Activated CD8-positive, alpha-beta memory T cell treated with anti-CD3 and anti-CD28 coated beads, Interleukin-2, amount 10 ng/mL, durations not matched to agents 7 days and 5 days (primary cell): ENCODE results near the gene C4orf50. TPM values are rescaled to one million over a fixed set of nuclear protein-coding genes. Genes with fewer than 3 reads are reported as not detected.

ENCODE experiments used
- ATAC-seq: fragments of 150-1000 bp; cut with Tn5 transposase; one replicate; pipeline ENCODE4 v1.10.0; 2021; ENCODE audit warnings: moderate library complexity
- CTCF ChIA-PET: fragments of 350-600 bp; sonication (Branson Sonifier 250); formaldehyde crosslinking; loops from one replicate; lab custom pipeline; 2021; ENCODE audit warnings: antibody characterized with exemption; lab: Charles Lee
- DNase-seq: peaks from one replicate; pipeline ENCODE4 v3.0.0-alpha.2; 2020
- H3K27ac Mint-ChIP-seq: one replicate; pipeline ENCODE4 v1.8.0; 2021; ENCODE audit warnings: mild to moderate bottlenecking, mixed read lengths
- H3K27me3 Mint-ChIP-seq: one replicate; pipeline ENCODE4 v1.8.0; 2021; ENCODE audit warnings: mixed read lengths
- H3K36me3 Mint-ChIP-seq: one replicate; pipeline ENCODE4 v1.8.0; 2021; ENCODE audit warnings: mild to moderate bottlenecking, mixed read lengths
- H3K4me1 Mint-ChIP-seq: one replicate; pipeline ENCODE4 v1.8.0; 2021; ENCODE audit warnings: mixed read lengths
- H3K4me3 Mint-ChIP-seq: one replicate; pipeline ENCODE4 v1.8.0; 2021; ENCODE audit warnings: mild to moderate bottlenecking, moderate library complexity, mixed read lengths
- H3K9me3 Mint-ChIP-seq: one replicate; pipeline ENCODE4 v1.8.0; 2022; ENCODE audit warnings: low read depth, mixed read lengths
- total RNA-seq, 2 experiments: library from RNA; stranded (reverse); gene quantifications; one replicate each; pipeline ENCODE4 v1.2.3, GENCODE V29; 2021

The C4orf50 gene
- 1 to 10 TPM in 1 of 2 experiments, under 1 TPM in 1; 0.82 to 1.1 TPM for total RNA-seq

- H3K27me3 Mint-ChIP-seq = no peaks in the 10 kb centered on the region
- no peaks in the 10 kb centered on the region for H3K4me1 Mint-ChIP-seq
- CTCF ChIA-PET = interaction anchor here (0.8 to 1.6 kb wide), 4 partner anchors 9 to 20 kb away, joined by 3 to 4 read pairs (median 3); no protein-coding TSS in a partner anchor
- H3K9me3 Mint-ChIP-seq = no peaks in the 10 kb centered on the region
- DNase-seq (no peak), ATAC-seq (no peak)
- no peak within 1 kb of the TSS for H3K4me3 Mint-ChIP-seq
- no peak within 1 kb of the TSS for H3K27ac Mint-ChIP-seq
- no peaks in the 10 kb centered on the region for H3K36me3 Mint-ChIP-seq
These were observed at the start of gene C4orf50 for GRCh38 chr4:6018331-6018730. TSS of gene C4orf50 (minus strand) at chr4:6018431.

- H3K9me3 Mint-ChIP-seq = peaks cover 4% of the 10 kb centered on the region
- no peak for ATAC-seq
- no peak for DNase-seq
- H3K36me3 Mint-ChIP-seq = peaks cover 45% of the 10 kb centered on the region
- no peaks in the 10 kb centered on the region for H3K27me3 Mint-ChIP-seq
- CTCF ChIA-PET = no interaction called here
- H3K27ac Mint-ChIP-seq = no peak overlapping the region
- H3K4me3 Mint-ChIP-seq = no peak overlapping the region
- H3K4me1 Mint-ChIP-seq = no peaks in the 10 kb centered on the region
These were observed 47.8 kb upstream of the C4orf50 start for GRCh38 chr4:6065934-6066590.

DNA sequence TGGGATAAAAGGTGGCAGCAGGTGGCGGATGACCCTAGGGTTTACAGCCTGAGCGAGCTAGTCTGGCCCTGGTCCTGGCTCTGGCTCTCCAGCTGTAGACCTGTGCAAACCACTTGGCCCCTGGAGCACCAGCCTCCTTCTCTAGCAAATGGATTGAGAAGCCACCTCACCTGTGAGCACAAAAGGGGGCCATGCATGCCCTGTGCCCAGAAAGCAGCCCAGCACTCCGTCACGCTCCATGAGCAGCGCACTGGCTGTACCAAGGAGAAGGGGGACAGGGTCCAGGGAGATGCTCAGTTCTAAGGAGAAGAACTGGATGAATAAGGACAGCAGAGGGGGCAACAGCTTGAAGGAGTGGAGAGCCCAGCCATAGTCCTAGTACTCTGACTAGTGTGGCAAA lies 46.9 kb upstream of the C4orf50 start:
- no peaks in the 10 kb centered on the region for H3K27me3 Mint-ChIP-seq
- CTCF ChIA-PET = no interaction called here
- peaks cover 11% of the 10 kb centered on the region for H3K9me3 Mint-ChIP-seq
- no peak overlapping the region for H3K4me3 Mint-ChIP-seq
- no peaks in the 10 kb centered on the region for H3K4me1 Mint-ChIP-seq
- H3K36me3 Mint-ChIP-seq = peaks cover 54% of the 10 kb centered on the region
- ATAC-seq (no peak), DNase-seq (no peak)
- no peak overlapping the region for H3K27ac Mint-ChIP-seq

- no peaks in the 10 kb centered on the region for H3K27me3 Mint-ChIP-seq
- H3K4me3 Mint-ChIP-seq = no peak overlapping the region
- ATAC-seq (no peak), DNase-seq (no peak)
- peaks cover 14% of the 10 kb centered on the region for H3K9me3 Mint-ChIP-seq
- no peak overlapping the region for H3K27ac Mint-ChIP-seq
- CTCF ChIA-PET = no interaction called here
- no peaks in the 10 kb centered on the region for H3K4me1 Mint-ChIP-seq
- H3K36me3 Mint-ChIP-seq = peaks cover 58% of the 10 kb centered on the region
These were observed 46.2 kb upstream of the C4orf50 start for GRCh38 chr4:6064383-6064782.

GRCh38 chr4:6063684-6064083 lies 45.5 kb upstream of the C4orf50 start:
- Mint-ChIP-seq H3K9me3 (peaks cover 21% of the 10 kb centered on the region), H3K27ac (no peak overlapping the region), H3K4me3 (no peak overlapping the region), H3K27me3 (no peaks in the 10 kb centered on the region), H3K4me1 (no peaks in the 10 kb centered on the region), H3K36me3 (peaks cover 65% of the 10 kb centered on the region)
- CTCF ChIA-PET = no interaction called here
- no peak for ATAC-seq
- DNase-seq = no peak

DNA sequence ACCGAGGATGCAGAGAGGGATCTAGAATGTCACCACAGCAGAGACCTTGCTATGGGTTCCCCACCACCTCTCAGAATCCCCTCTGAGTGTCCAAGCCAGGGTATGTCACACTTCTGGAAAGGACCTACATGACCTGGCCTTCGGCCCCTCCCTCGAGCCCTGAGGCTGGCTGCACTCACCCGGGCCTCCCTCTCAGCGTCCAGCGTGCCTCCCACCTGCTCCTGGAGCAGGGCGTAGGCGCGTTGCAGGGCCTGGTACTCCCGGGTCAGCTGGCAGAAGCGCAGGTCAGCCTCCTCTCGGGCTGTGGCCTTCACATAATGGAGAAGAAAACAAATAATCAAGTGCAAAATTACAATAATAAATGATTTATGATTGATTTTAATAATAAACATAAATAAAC lies 43.9 kb upstream of the C4orf50 start:
- ATAC-seq (no peak), DNase-seq (no peak)
- H3K9me3 Mint-ChIP-seq = peaks cover 26% of the 10 kb centered on the region
- CTCF ChIA-PET = no interaction called here
- no peak overlapping the region for H3K4me3 Mint-ChIP-seq
- H3K27me3 Mint-ChIP-seq = no peaks in the 10 kb centered on the region
- peaks cover 74% of the 10 kb centered on the region for H3K36me3 Mint-ChIP-seq
- no peaks in the 10 kb centered on the region for H3K4me1 Mint-ChIP-seq
- H3K27ac Mint-ChIP-seq = no peak overlapping the region

GRCh38 chr4:6059375-6059805 lies 41.2 kb upstream of the C4orf50 start:
- peaks cover 31% of the 10 kb centered on the region for H3K9me3 Mint-ChIP-seq
- DNase-seq = no peak
- ATAC-seq = no peak
- CTCF ChIA-PET = no interaction called here
- H3K4me1 Mint-ChIP-seq = no peaks in the 10 kb centered on the region
- no peak overlapping the region for H3K4me3 Mint-ChIP-seq
- H3K27ac Mint-ChIP-seq = no peak overlapping the region
- no peaks in the 10 kb centered on the region for H3K27me3 Mint-ChIP-seq
- peaks cover 73% of the 10 kb centered on the region for H3K36me3 Mint-ChIP-seq

DNA sequence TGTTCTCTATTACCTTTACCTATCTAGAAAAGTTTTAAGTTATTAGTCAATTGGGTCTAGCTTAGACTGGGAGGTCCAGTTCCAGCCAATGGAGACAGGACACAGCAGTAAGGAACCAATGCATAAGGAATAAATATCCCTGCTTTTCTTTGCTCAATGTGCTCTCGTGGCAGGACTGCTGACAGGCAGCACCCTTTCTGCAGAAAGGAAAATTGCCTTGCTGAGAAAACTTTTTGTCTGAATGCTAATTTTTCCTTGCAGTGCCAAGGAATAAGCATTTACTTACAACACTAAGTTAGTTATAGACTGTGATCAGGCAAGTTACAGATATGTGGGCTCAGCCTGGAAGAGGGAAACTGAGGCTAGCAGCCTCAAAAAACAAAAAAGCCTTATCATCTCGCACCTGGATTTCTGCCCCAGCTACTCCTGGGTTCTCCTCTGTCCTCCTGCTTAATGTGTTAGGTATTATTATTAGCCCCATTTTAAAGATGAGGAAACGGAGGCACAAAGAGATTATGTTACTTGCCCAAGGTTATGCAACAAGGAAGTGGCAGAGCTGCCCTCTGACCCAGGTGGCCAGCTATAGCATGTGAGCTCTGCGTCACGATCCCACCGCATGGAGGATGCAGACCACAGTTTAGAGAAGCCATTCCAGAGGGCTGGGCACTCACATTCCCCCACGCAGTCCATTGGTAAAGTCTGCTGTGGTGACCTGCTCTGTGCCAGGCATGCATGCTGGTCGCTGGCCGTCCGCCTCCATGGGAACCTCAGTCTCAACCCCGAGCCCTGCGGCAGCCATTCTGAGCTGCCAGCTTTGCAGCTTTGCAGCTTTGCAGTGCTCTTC lies 40.5 kb upstream of the C4orf50 start:
- CTCF ChIA-PET = no interaction called here
- H3K9me3 Mint-ChIP-seq = peaks cover 31% of the 10 kb centered on the region
- H3K27me3 Mint-ChIP-seq = no peaks in the 10 kb centered on the region
- H3K4me3 Mint-ChIP-seq = no peak overlapping the region
- no peaks in the 10 kb centered on the region for H3K4me1 Mint-ChIP-seq
- H3K36me3 Mint-ChIP-seq = peaks cover 71% of the 10 kb centered on the region
- no peak for DNase-seq
- ATAC-seq = no peak
- no peak overlapping the region for H3K27ac Mint-ChIP-seq

- H3K4me3 Mint-ChIP-seq = no peak overlapping the region
- no peaks in the 10 kb centered on the region for H3K27me3 Mint-ChIP-seq
- H3K27ac Mint-ChIP-seq = no peak overlapping the region
- no peaks in the 10 kb centered on the region for H3K4me1 Mint-ChIP-seq
- DNase-seq = no peak
- ATAC-seq = no peak
- CTCF ChIA-PET = no interaction called here
- H3K9me3 Mint-ChIP-seq = peaks cover 31% of the 10 kb centered on the region
- H3K36me3 Mint-ChIP-seq = peaks cover 70% of the 10 kb centered on the region
These were observed 38.9 kb upstream of the C4orf50 start for GRCh38 chr4:6056976-6057766.

- Mint-ChIP-seq H3K9me3 (peaks cover 22% of the 10 kb centered on the region), H3K36me3 (peaks cover 53% of the 10 kb centered on the region), H3K27ac (no peak overlapping the region), H3K4me1 (no peaks in the 10 kb centered on the region), H3K4me3 (no peak overlapping the region), H3K27me3 (no peaks in the 10 kb centered on the region)
- DNase-seq (no peak), ATAC-seq (no peak)
- CTCF ChIA-PET = no interaction called here
These were observed 37.2 kb upstream of the C4orf50 start for GRCh38 chr4:6055436-6055835.

GRCh38 chr4:6055030-6055429 lies 36.8 kb upstream of the C4orf50 start:
- DNase-seq (no peak), ATAC-seq (no peak)
- H3K9me3 Mint-ChIP-seq = peaks cover 18% of the 10 kb centered on the region

GRCh38 chr4:6054162-6054922 lies 36.1 kb upstream of the C4orf50 start:
- H3K9me3 Mint-ChIP-seq = peaks cover 17% of the 10 kb centered on the region
- CTCF ChIA-PET = interaction anchor here (1.5 kb wide), 1 partner anchor 12 kb away, joined by 3 read pairs; no protein-coding TSS in a partner anchor
- no peaks in the 10 kb centered on the region for H3K27me3 Mint-ChIP-seq
- no peak overlapping the region for H3K27ac Mint-ChIP-seq
- DNase-seq (no peak), ATAC-seq (no peak)
- no peak overlapping the region for H3K4me3 Mint-ChIP-seq
- H3K4me1 Mint-ChIP-seq = no peaks in the 10 kb centered on the region
- H3K36me3 Mint-ChIP-seq = peaks cover 45% of the 10 kb centered on the region

More at GRCh38 chr4:6055030-6055429, 36.8 kb upstream of the C4orf50 start:
- H3K4me3 Mint-ChIP-seq = no peak overlapping the region
- H3K4me1 Mint-ChIP-seq = no peaks in the 10 kb centered on the region
- H3K36me3 Mint-ChIP-seq = peaks cover 49% of the 10 kb centered on the region
- H3K27ac Mint-ChIP-seq = no peak overlapping the region
- H3K27me3 Mint-ChIP-seq = no peaks in the 10 kb centered on the region
- CTCF ChIA-PET = no interaction called here

DNA sequence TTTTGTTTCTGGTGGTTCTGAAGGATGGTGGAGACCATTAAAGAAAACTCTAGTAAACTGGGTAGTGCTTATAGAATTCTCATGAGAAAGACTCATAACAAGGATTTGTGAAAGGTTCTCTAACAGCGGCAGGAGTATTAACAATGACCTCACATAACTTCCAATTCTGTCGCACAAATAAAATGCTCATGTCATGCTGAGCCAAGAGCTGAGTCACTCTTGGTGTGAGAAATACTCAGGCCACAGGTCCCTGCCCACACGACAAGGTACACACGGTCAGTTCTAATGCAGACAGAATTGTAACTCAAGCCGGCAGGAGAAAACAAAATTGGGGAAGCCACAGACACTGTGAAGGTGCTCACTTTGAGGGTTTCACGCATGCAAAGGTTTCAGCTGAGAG lies 34.4 kb upstream of the C4orf50 start:
- peaks cover 4% of the 10 kb centered on the region for H3K9me3 Mint-ChIP-seq
- no peak overlapping the region for H3K4me3 Mint-ChIP-seq
- CTCF ChIA-PET = no interaction called here
- DNase-seq (no peak), ATAC-seq (no peak)
- peaks cover 29% of the 10 kb centered on the region for H3K36me3 Mint-ChIP-seq
- no peaks in the 10 kb centered on the region for H3K27me3 Mint-ChIP-seq
- no peak overlapping the region for H3K27ac Mint-ChIP-seq
- peaks cover 8% of the 10 kb centered on the region for H3K4me1 Mint-ChIP-seq
